NCI-H1694 treated with DMSO at 0.1 percent for 48 hours (cell line): Measurements from ENCODE around the gene DUS3L.
"Not testable (repeated sequence)": the region's sequence is repeated elsewhere in the genome, so short reads cannot be mapped to it uniquely, and the experiment has no call there.

Source experiments
- DNase-seq: peaks from one replicate; lab custom pipeline; 2025; lab: John Stamatoyannopoulos, UW

The DUS3L gene

GRCh38 chr19:5800361-5801270 is 9.7 kb upstream of the DUS3L start:
- no peak for DNase-seq

- DNase-seq: no peak
Measured at GRCh38 chr19:5799247-5800241, 8.6 kb upstream of the DUS3L start.

- no peak for DNase-seq
Measured at GRCh38 chr19:5798244-5798643, 7.3 kb upstream of the DUS3L start.

GRCh38 chr19:5795382-5795919 is 4.5 kb upstream of the DUS3L start:
- no peak for DNase-seq

GRCh38 chr19:5793188-5793587 is 2.2 kb upstream of the DUS3L start:
- no peak for DNase-seq

GRCh38 chr19:5792224-5792623 is 1.3 kb upstream of the DUS3L start:
- DNase-seq: no peak

GRCh38 chr19:5789886-5790558 is 941 bp downstream of the DUS3L start:
- DNase-seq: no peak

- DNase-seq: no peak
Measured at GRCh38 chr19:5789351-5789761, 1.6 kb downstream of the DUS3L start.

- DNase-seq: no peak
Measured at GRCh38 chr19:5788422-5788821, 2.5 kb downstream of the DUS3L start.

GRCh38 chr19:5787409-5788182 is 3.4 kb downstream of the DUS3L start:
- no peak for DNase-seq

GRCh38 chr19:5786593-5787408 is 4.2 kb downstream of the DUS3L start:
- DNase-seq: no peak

GRCh38 chr19:5785423-5785822 is 5.5 kb downstream of the DUS3L start:
- no peak for DNase-seq

GRCh38 chr19:5784581-5785147 is 6.3 kb downstream of the DUS3L start, which contains the start of gene PRR22:
TSS of gene PRR22 (minus strand) at chr19:5784746. CDS start at chr19:5784660, 86 bp downstream.
- DNase-seq: no peak

GRCh38 chr19:5782945-5783919 is 7.7 kb downstream of the DUS3L start:
- DNase-seq: no peak

GRCh38 chr19:5782322-5782721 is 8.6 kb downstream of the DUS3L start:
- DNase-seq: no peak

GRCh38 chr19:5780916-5781315 is 10.0 kb downstream of the DUS3L start:
- DNase-seq: not testable (repeated sequence)

- no peak for DNase-seq
Measured at GRCh38 chr19:5778402-5778801, 12.6 kb downstream of the DUS3L start.

GRCh38 chr19:5775668-5776309 is 15.2 kb downstream of the DUS3L start:
- no peak for DNase-seq
